ENCODE results near the gene SORCS3. TPM values are rescaled to one million over a fixed set of nuclear protein-coding genes. Genes with fewer than 3 reads are reported as not detected.
"Not testable (repeated sequence)": the region's sequence is repeated elsewhere in the genome, so short reads cannot be mapped to it uniquely, and the experiment has no call there.

The SORCS3 gene
- total RNA-seq, 1 donor from 2014 or later: not detected

DNA sequence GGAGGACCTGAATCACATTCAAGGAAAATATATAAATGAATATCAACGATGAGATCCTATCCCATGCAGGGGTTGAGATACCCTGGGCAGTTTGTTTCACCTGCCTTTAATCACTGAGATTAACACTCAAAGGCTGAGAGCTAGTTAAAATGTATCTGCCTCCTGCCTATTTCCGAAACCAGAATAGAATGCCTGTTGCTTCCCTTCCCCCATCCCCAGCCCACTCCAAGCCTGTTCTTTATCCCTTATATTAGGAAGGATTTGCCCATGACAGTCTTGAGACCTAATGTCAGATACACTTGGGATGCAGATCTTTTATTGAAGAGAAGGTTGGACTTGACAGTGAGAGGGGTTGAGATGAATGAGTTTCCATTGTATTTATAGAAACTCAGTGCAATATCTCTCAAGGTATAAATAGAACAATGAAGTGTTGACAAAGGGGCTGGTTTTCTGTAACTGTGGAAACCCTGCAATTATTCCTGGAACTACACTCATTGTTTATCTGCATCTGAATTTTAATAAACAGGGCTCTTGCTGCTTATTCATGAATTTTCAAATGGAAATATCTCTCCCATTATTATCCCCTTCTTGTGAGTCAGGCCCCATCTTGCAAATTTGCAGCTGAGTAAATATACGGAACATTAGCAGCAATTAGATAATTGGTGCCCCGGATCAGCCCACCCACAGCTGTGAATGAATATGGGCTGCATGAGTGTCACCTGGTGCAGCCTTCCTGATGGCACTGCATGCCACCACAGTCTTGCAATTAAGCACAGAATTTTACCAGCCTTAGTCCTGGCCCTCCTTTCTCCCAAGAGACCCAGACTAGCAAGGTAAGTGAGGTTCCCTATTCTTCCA lies 66.7 kb downstream of the SORCS3 start:
- H3K36me3 Mint-ChIP-seq (ENCODE audit: low read depth): no peaks in the 10 kb centered on the region
- no peak for DNase-seq (ENCODE audit: low spot score)
- H3K4me3 Mint-ChIP-seq (ENCODE audit: unreplicated experiment): no peak overlapping the region

DNA sequence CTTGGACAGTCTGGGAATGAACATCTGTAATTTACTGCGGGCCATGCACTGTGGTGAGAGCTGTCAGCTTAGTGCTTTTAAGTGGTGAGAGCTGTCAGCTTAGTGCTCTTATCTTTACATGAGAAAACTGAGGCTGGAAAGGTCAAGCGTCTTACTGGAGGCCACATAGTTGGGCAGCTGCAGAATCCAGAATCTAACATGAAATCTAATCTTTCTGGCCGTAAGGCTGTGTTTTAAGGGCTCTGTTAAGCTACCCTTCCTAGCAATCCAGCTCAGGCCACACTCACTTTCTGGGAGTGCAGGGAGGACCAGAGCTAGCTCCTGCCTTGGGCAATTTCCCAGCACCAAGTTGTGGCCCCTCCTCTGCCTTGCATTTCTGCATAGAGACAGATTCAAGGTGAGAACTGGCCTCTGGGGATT lies 70.2 kb downstream of the SORCS3 start:
- Mint-ChIP-seq H3K4me1 (ENCODE audit: low read depth) (no peaks in the 10 kb centered on the region), H3K36me3 (ENCODE audit: low read depth) (no peaks in the 10 kb centered on the region), H3K27ac (ENCODE audit: unreplicated experiment) (no peak overlapping the region), H3K4me3 (ENCODE audit: unreplicated experiment) (no peak overlapping the region), H3K9me3 (ENCODE audit: low read depth) (no peaks in the 10 kb centered on the region), H3K27me3 (ENCODE audit: low read depth) (peaks cover 3% of the 10 kb centered on the region)
- DNase-seq (ENCODE audit: low spot score): no peak
- TF ChIP-seq, protein P1, sequence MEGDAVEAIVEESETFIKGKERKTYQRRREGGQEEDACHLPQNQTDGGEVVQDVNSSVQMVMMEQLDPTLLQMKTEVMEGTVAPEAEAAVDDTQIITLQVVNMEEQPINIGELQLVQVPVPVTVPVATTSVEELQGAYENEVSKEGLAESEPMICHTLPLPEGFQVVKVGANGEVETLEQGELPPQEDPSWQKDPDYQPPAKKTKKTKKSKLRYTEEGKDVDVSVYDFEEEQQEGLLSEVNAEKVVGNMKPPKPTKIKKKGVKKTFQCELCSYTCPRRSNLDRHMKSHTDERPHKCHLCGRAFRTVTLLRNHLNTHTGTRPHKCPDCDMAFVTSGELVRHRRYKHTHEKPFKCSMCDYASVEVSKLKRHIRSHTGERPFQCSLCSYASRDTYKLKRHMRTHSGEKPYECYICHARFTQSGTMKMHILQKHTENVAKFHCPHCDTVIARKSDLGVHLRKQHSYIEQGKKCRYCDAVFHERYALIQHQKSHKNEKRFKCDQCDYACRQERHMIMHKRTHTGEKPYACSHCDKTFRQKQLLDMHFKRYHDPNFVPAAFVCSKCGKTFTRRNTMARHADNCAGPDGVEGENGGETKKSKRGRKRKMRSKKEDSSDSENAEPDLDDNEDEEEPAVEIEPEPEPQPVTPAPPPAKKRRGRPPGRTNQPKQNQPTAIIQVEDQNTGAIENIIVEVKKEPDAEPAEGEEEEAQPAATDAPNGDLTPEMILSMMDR (IDR thresholded peaks at IDR 0.05): no peak

More for the DNA sequence above, 66.7 kb downstream of the SORCS3 start:
- Mint-ChIP-seq H3K9me3 (ENCODE audit: low read depth) (no peaks in the 10 kb centered on the region), H3K4me1 (ENCODE audit: low read depth) (no peaks in the 10 kb centered on the region), H3K27me3 (ENCODE audit: low read depth) (peaks cover 3% of the 10 kb centered on the region), H3K27ac (ENCODE audit: unreplicated experiment) (no peak overlapping the region)
- TF ChIP-seq, protein P1 (IDR thresholded peaks at IDR 0.05): no peak

DNA sequence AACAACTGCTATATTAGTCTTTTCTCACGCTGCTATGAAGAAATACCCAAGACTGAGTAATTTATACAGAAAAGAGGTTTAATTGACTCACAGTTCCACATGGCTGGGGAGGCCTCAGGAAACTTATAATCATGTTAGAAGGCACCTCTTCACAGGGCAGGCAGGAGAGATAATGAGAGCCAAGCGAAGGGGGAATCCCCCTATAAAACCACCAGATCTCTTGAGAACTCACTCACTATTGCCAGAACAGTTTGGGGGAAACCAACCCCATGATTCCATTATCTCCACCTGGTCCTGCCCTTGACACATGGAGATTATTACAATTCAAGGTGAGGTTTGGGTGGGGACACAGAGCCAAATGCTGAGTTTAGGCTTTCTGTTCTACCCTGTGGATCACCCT lies 89.5 kb downstream of the SORCS3 start:
- H3K27me3 Mint-ChIP-seq (ENCODE audit: low read depth); H3K4me1 Mint-ChIP-seq (ENCODE audit: low read depth); H3K36me3 Mint-ChIP-seq (ENCODE audit: low read depth); DNase-seq (ENCODE audit: low spot score); H3K4me3 Mint-ChIP-seq (ENCODE audit: unreplicated experiment); H3K27ac Mint-ChIP-seq (ENCODE audit: unreplicated experiment): not testable (repeated sequence)
- peaks cover 15% of the 10 kb centered on the region for H3K9me3 Mint-ChIP-seq (ENCODE audit: low read depth)

DNA sequence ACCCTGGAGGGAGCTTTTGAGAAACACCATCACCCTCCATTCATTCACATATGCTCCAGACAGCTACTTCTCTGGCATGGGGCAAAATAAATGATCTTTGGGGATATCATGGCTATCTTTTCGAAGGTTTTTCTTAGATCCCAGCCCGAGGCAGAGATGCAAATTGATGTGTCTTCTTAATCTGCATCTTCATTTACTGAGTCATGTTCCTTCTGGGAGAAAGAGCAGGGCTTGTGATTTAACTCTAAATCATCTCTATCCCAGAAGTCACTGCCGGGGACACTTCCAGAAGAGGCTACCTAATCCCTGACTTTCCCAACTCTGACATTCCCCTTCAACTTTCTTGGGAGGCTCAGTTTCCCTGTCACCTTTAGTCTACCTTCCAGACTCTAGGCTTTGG lies 90.1 kb downstream of the SORCS3 start:
- Mint-ChIP-seq H3K27ac (ENCODE audit: unreplicated experiment) (no peak overlapping the region), H3K9me3 (ENCODE audit: low read depth) (peaks cover 9% of the 10 kb centered on the region), H3K4me1 (ENCODE audit: low read depth) (no peaks in the 10 kb centered on the region), H3K36me3 (ENCODE audit: low read depth) (no peaks in the 10 kb centered on the region), H3K4me3 (ENCODE audit: unreplicated experiment) (no peak overlapping the region), H3K27me3 (ENCODE audit: low read depth) (peaks cover 5% of the 10 kb centered on the region)
- TF ChIP-seq, protein P1 (IDR thresholded peaks at IDR 0.05): no peak
- no peak for DNase-seq (ENCODE audit: low spot score)

DNA sequence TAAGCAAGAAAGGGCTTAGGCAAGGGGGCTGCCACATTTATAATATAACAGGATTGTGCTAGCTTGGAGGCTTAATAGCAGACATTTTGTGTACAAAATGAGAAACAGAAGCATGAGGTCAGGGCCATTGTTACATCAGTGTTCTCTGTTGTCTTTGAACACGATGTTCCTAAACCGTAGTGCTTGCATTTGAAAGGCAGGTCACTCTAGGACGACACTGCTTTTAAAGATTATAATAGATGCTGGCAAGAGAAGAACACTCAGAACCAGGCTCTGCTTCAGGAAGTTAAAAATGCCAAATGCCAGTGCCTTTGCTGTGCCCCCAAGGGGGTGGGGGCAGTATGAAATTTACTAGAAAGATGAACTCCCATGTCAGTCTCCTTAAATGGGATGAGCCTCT lies 91.1 kb downstream of the SORCS3 start:
- Mint-ChIP-seq H3K27ac (ENCODE audit: unreplicated experiment) (no peak overlapping the region), H3K27me3 (ENCODE audit: low read depth) (peaks cover 5% of the 10 kb centered on the region), H3K4me1 (ENCODE audit: low read depth) (no peaks in the 10 kb centered on the region), H3K36me3 (ENCODE audit: low read depth) (no peaks in the 10 kb centered on the region), H3K4me3 (ENCODE audit: unreplicated experiment) (no peak overlapping the region), H3K9me3 (ENCODE audit: low read depth) (no peaks in the 10 kb centered on the region)
- DNase-seq (ENCODE audit: low spot score): no peak
- TF ChIP-seq, protein P1 (IDR thresholded peaks at IDR 0.05): no peak

DNA sequence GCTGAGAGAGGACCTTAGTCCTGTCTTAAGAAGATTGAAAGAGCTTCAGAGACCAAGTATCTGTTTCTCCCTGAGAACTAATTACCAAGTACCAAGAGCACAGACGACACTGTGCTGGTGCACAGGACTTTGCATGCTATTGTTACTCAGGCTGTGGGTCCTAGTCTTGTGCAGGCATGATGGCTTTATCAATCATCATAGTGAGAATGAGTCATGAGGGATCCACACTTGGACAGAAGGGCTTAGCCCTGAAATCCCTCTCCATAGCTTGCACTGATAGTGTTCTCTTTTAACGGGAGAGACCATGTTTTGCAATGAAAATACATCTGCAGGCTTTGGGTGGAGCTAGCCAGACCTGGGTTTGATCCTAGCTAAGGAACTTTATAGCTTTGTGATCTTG lies 93.3 kb downstream of the SORCS3 start:
- TF ChIP-seq, protein P1 (IDR thresholded peaks at IDR 0.05): no peak
- H3K4me3 Mint-ChIP-seq (ENCODE audit: unreplicated experiment): no peak overlapping the region
- H3K27me3 Mint-ChIP-seq (ENCODE audit: low read depth): peaks cover 5% of the 10 kb centered on the region
- DNase-seq (ENCODE audit: low spot score): no peak
- H3K27ac Mint-ChIP-seq (ENCODE audit: unreplicated experiment): no peak overlapping the region
- H3K9me3 Mint-ChIP-seq (ENCODE audit: low read depth): no peaks in the 10 kb centered on the region
- no peaks in the 10 kb centered on the region for H3K4me1 Mint-ChIP-seq (ENCODE audit: low read depth)
- no peaks in the 10 kb centered on the region for H3K36me3 Mint-ChIP-seq (ENCODE audit: low read depth)
